ENCODE data around the gene TK2. TPM values are rescaled to one million over a fixed set of nuclear protein-coding genes. Genes with fewer than 3 reads are reported as not detected.

TK2 gene
- total RNA-seq (2022; extraction: Qiagen RNA extraction), result 17.7 to 21.1 TPM (median 18.7 TPM) in 5 replicates

GRCh38 chr16:66549284-66550131, at the start of gene TK2:
TK2 (minus strand) TSS chr16:66550122; CDS start chr16:66550061, 61 bp downstream.

GRCh38 chr16:66578651-66579531, 29.0 kb upstream of the TK2 start, which contains the start of gene CMTM2:
CMTM2 (plus strand) TSS chr16:66579463; CDS start chr16:66579608, 145 bp downstream.

GRCh38 chr16:66566051-66566901, 16.4 kb upstream of the TK2 start, which contains the start of gene CMTM1:
CMTM1 (plus strand) TSS chr16:66566439; CDS start chr16:66566514, 75 bp downstream.

GRCh38 chr16:66552286-66553177, 2.6 kb upstream of the TK2 start, which contains the start of gene CKLF:
CKLF (plus strand) TSS chr16:66552576; CDS start chr16:66552716, 140 bp downstream.

Other genes with a start within 250 kb of the TK2 start
- gene CDH5, start 183.4 kb downstream of the TK2 start, total RNA-seq (2022; extraction: Qiagen RNA extraction), result 0.15 to 0.23 TPM (median 0.17 TPM) in 5 replicates
- gene BEAN1, start 122.8 kb downstream of the TK2 start, total RNA-seq (2022; extraction: Qiagen RNA extraction), result 5.0 to 6.7 TPM (median 5.7 TPM) in 5 replicates
- gene CKLF, start 2.5 kb upstream of the TK2 start, total RNA-seq (2022; extraction: Qiagen RNA extraction), result 61.7 to 67.5 TPM (median 65.4 TPM) in 5 replicates
- 1.1 to 1.6 TPM (median 1.5 TPM) in 5 replicates for gene CMTM1, start 16.3 kb upstream of the TK2 start, total RNA-seq (2022; extraction: Qiagen RNA extraction)
- not detected in 5 replicates for gene CMTM2, start 29.3 kb upstream of the TK2 start, total RNA-seq (2022; extraction: Qiagen RNA extraction)
- 98.3 to 109 TPM (median 103 TPM) in 5 replicates for gene CMTM3, start 54.6 kb upstream of the TK2 start, total RNA-seq (2022; extraction: Qiagen RNA extraction)
- 23.3 to 36.2 TPM (median 33.8 TPM) in 5 replicates for gene CMTM4, start 146.6 kb upstream of the TK2 start, total RNA-seq (2022; extraction: Qiagen RNA extraction)
- 39.0 to 57.7 TPM (median 46.9 TPM) in 5 replicates for gene DYNC1LI2, start 201.5 kb upstream of the TK2 start, total RNA-seq (2022; extraction: Qiagen RNA extraction)

Data from A549 treated with AZD2906 at 1 μM for 4 hours (cell line).